HepG2 (cell line): ENCODE measurements around the gene MMS19. TPM values are rescaled to one million over a fixed set of nuclear protein-coding genes. Genes with fewer than 3 reads are reported as not detected.

ENCODE experiments used
- IKZF1 ChIP-seq: fragments of 450-650 bp; IDR thresholded peaks from 2 replicates; pipeline ENCODE4 v1.7.1; 2016
- KIAA2018 ChIP-seq: sonication (generic); formaldehyde crosslinking; IDR thresholded peaks from 2 replicates; pipeline ENCODE4 v1.5.0; 2020; ENCODE audit warnings: mild to moderate bottlenecking, missing genetic modification reagents, borderline replicate concordance
- MTA1 ChIP-seq: sonication (generic); formaldehyde crosslinking; IDR thresholded peaks from 2 replicates; pipeline ENCODE4 v1.4.0; 2020; ENCODE audit warnings: missing genetic modification reagents, mild to moderate bottlenecking, borderline replicate concordance
- MXD3 ChIP-seq: IDR thresholded peaks from 2 replicates; pipeline ENCODE4 v1.6.1; 2016; ENCODE audit warnings: mild to moderate bottlenecking, missing biosample characterization, missing genetic modification reagents
- NONO ChIP-seq, 2 experiments: fragments of 450-650 bp in 1 of 2; sonication (generic) in 1 of 2; formaldehyde crosslinking in 1 of 2; IDR thresholded peaks in 1 of 2; conservative IDR thresholded peaks in 1 of 2; 2 replicates each; pipeline versions ENCODE4 v1.6.1 to v1.8.0; 2017 to 2022; ENCODE audit warnings: mild to moderate bottlenecking in 1 of 2, missing genetic modification reagents in 1 of 2, moderate library complexity in 1 of 2
- PBX2 ChIP-seq: IDR thresholded peaks from 2 replicates; pipeline ENCODE4 v1.6.1; 2016; ENCODE audit warnings: control low read depth
- RNF2 ChIP-seq: fragments of 450-650 bp; conservative IDR thresholded peaks from 2 replicates; pipeline ENCODE4 v1.6.1; 2016; ENCODE audit warnings: low read depth
- SP4 ChIP-seq: sonication (generic); formaldehyde crosslinking; IDR thresholded peaks from 2 replicates; pipeline ENCODE4 v1.8.1; 2023; ENCODE audit warnings: mild to moderate bottlenecking, missing genetic modification reagents
- STAT6 ChIP-seq: sonication (generic); formaldehyde crosslinking; IDR thresholded peaks from 2 replicates; pipeline ENCODE4 v1.4.0; 2020; ENCODE audit warnings: missing genetic modification reagents, mild to moderate bottlenecking, borderline replicate concordance
- ZNF382 ChIP-seq: sonication (generic); formaldehyde crosslinking; IDR thresholded peaks from 2 replicates; pipeline ENCODE4 v1.5.0; 2020; ENCODE audit warnings: missing genetic modification reagents, mild to moderate bottlenecking, borderline replicate concordance
- ZNF431 ChIP-seq: sonication (generic); formaldehyde crosslinking; IDR thresholded peaks from 2 replicates; pipeline ENCODE4 v1.9.0; 2022; ENCODE audit warnings: missing genetic modification reagents, low read depth, mild to moderate bottlenecking, borderline replicate concordance
- ZNF577 ChIP-seq: sonication (generic); formaldehyde crosslinking; IDR thresholded peaks from 2 replicates; pipeline ENCODE4 v1.4.0; 2020; ENCODE audit warnings: mild to moderate bottlenecking, low read depth, missing genetic modification reagents, borderline replicate concordance
- ZNF75D ChIP-seq: sonication (generic); formaldehyde crosslinking; IDR thresholded peaks from 2 replicates; pipeline ENCODE4 v1.8.1; 2023; ENCODE audit warnings: missing genetic modification reagents, mild to moderate bottlenecking, borderline replicate concordance
- polyA plus RNA-seq, 8 experiments: library from polyadenylated mRNA; depleted of rRNA in 3 of 8; stranded (reverse) in 7 of 8; unstranded in 1 of 8; fragments of >200 nt; fragmentation: Illumina TruSeq in 4 of 8; extraction: Trizol in 4 of 8; gene quantifications; 2 replicates each; pipeline versions ENCODE4 v1.2.1 to v1.2.3, GENCODE V29; 2011 to 2016; ENCODE audit warnings: low read depth in 4 of 8, missing spikeins in 1 of 8, mixed read lengths in 1 of 8; ENCODE audit not compliant: insufficient read depth in 1 of 8
- total RNA-seq, 5 experiments: library from RNA; depleted of rRNA; stranded (reverse); fragments of >200 nt; fragmentation: Illumina TruSeq; extraction: Trizol; gene quantifications; 2 replicates each; pipeline ENCODE4 v1.2.3, GENCODE V29; 2016; ENCODE audit warnings: low read depth in 1 of 5

The MMS19 gene
- total and polyA plus RNA-seq, 2 of the 13 experiments (the other 11 are each of a cell fraction or from before 2014, with no cell fraction given): 76.4 to 107 TPM

- no peak for TF ChIP-seq KIAA2018 (CRISPR knock-in tag)
- TF ChIP-seq RNF2: no peak
- no peak for TF ChIP-seq MTA1 (CRISPR knock-in tag)
- no peak for TF ChIP-seq IKZF1
- no peak for TF ChIP-seq NONO (IDR thresholded peaks at IDR 0.05)
- TF ChIP-seq NONO (CRISPR knock-in tag; conservative IDR thresholded peaks at IDR 0.05): no peak
- no peak for TF ChIP-seq PBX2
- no peak for TF ChIP-seq ZNF382 (CRISPR knock-in tag)
- TF ChIP-seq ZNF577: no peak
- TF ChIP-seq SP4 (CRISPR knock-in tag): no peak
- TF ChIP-seq ZNF75D (CRISPR knock-in tag): no peak
- TF ChIP-seq ZNF431 (CRISPR knock-in tag): no peak
- no peak for TF ChIP-seq STAT6
- TF ChIP-seq MXD3 (CRISPR knock-in tag): no peak
Measured at GRCh38 chr10:97482381-97482780, 15.8 kb downstream of the MMS19 start (continued).
